Neuronal stem cell (in vitro differentiated cells): ENCODE data around the gene TBPL2.

Source experiments
- DNase-seq: peaks from one replicate; pipeline ENCODE4 v3.0.0-alpha.2; 2013; ENCODE audit warnings: low spot score
- H2AFZ ChIP-seq: one replicate; pipeline ENCODE4 v1.6.1; 2013; ENCODE audit warnings: mild to moderate bottlenecking, low read length, inconsistent platforms
- H2AK5ac ChIP-seq: 2 replicates; pipeline ENCODE4 v1.6.1; 2013; ENCODE audit warnings: low read depth, mild to moderate bottlenecking, inconsistent platforms, low read length, moderate library complexity, mixed read lengths
- H2BK120ac ChIP-seq: 2 replicates; pipeline ENCODE4 v1.6.1; 2013; ENCODE audit warnings: low read depth, mild to moderate bottlenecking, inconsistent platforms, low read length, moderate library complexity, mixed read lengths
- H2BK12ac ChIP-seq: one replicate; pipeline ENCODE4 v1.6.1; 2013; ENCODE audit warnings: low read length, inconsistent platforms
- H2BK15ac ChIP-seq: 2 replicates; pipeline ENCODE4 v1.6.1; 2013; ENCODE audit warnings: mild to moderate bottlenecking, low read length, inconsistent platforms, mixed read lengths
- H2BK5ac ChIP-seq: one replicate; pipeline ENCODE4 v1.6.1; 2013; ENCODE audit warnings: inconsistent platforms, mild to moderate bottlenecking, low read length, moderate library complexity
- H3K14ac ChIP-seq: one replicate; pipeline ENCODE4 v1.6.1; 2013; ENCODE audit warnings: low read length, inconsistent platforms
- H3K18ac ChIP-seq: 2 replicates; pipeline ENCODE4 v1.6.1; 2013; ENCODE audit warnings: low read length, inconsistent platforms
- H3K23ac ChIP-seq: 2 replicates; pipeline ENCODE4 v1.6.1; 2013; ENCODE audit warnings: low read depth, mild to moderate bottlenecking, mixed read lengths, low read length, inconsistent platforms; ENCODE audit not compliant: poor library complexity
- H3K27ac ChIP-seq: replicated peaks from 3 replicates; pipeline ENCODE4 v1.5.1; 2013; ENCODE audit warnings: low read length, inconsistent platforms
- H3K27me3 ChIP-seq, 3 experiments: 2 replicates each; pipeline ENCODE4 v1.6.1; 2013; ENCODE audit warnings: low read length in 3 of 3, mild to moderate bottlenecking in 2 of 3, inconsistent platforms in 1 of 3, low read depth in 1 of 3, mixed read lengths in 1 of 3, moderate library complexity in 1 of 3; ENCODE audit not compliant: control insufficient read depth in 3 of 3, insufficient read depth in 3 of 3
- H3K36me3 ChIP-seq, 2 donors: replicated peaks in 1 of 2; 2 replicates each; pipeline ENCODE4 v1.6.1; 2013; ENCODE audit warnings: low read length in 2 of 2; ENCODE audit not compliant: control insufficient read depth in 2 of 2, insufficient read depth in 2 of 2
- H3K4ac ChIP-seq: 2 replicates; pipeline ENCODE4 v1.6.1; 2013; ENCODE audit warnings: inconsistent platforms, mild to moderate bottlenecking, low read length, moderate library complexity
- H3K4me1 ChIP-seq, 2 donors: 1 replicate in 1 of 2; 2 replicates in 1 of 2; pipeline ENCODE4 v1.6.1; 2013; ENCODE audit warnings: low read length in 2 of 2, low read depth in 1 of 2; ENCODE audit not compliant: control insufficient read depth in 2 of 2, insufficient read depth in 1 of 2
- H3K4me2 ChIP-seq: one replicate; pipeline ENCODE4 v1.6.1; 2013; ENCODE audit warnings: mild to moderate bottlenecking, low read length, inconsistent platforms; ENCODE audit not compliant: insufficient read depth, poor library complexity, severe bottlenecking
- H3K4me3 ChIP-seq, 2 donors: 2 replicates each; pipeline ENCODE4 v1.5.1; 2013; ENCODE audit warnings: low read length in 2 of 2, mild to moderate bottlenecking in 2 of 2, inconsistent platforms in 1 of 2, moderate library complexity in 1 of 2
- H3K79me1 ChIP-seq: one replicate; pipeline ENCODE4 v1.6.1; 2013; ENCODE audit warnings: low read depth, mild to moderate bottlenecking, inconsistent platforms, low read length, moderate library complexity
- H3K9ac ChIP-seq: one replicate; pipeline ENCODE4 v1.6.1; 2013; ENCODE audit warnings: mild to moderate bottlenecking, low read depth, low read length, inconsistent platforms; ENCODE audit not compliant: poor library complexity
- H3K9me3 ChIP-seq, 2 donors: replicated peaks in 1 of 2; 2 replicates each; pipeline versions ENCODE3 to v1.6.1; 2013; ENCODE audit warnings: low read length in 2 of 2, mild to moderate bottlenecking in 2 of 2, inconsistent platforms in 1 of 2, low read depth in 1 of 2, mixed read lengths in 1 of 2, moderate library complexity in 1 of 2; ENCODE audit not compliant: control insufficient read depth in 2 of 2, insufficient read depth in 1 of 2
- H4K8ac ChIP-seq: one replicate; pipeline ENCODE4 v1.6.1; 2013; ENCODE audit warnings: low read depth, mild to moderate bottlenecking, inconsistent platforms, low read length, moderate library complexity
- H4K91ac ChIP-seq: one replicate; pipeline ENCODE4 v1.6.1; 2013; ENCODE audit warnings: low read length, low read depth, mild to moderate bottlenecking, inconsistent platforms; ENCODE audit not compliant: poor library complexity
- WGBS, 2 donors: extraction: QIAGEN DNeasy Blood & Tissue Kit; methylation state at CpG; one replicate each; pipeline ENCODE4 v1.1.7; 2013; ENCODE audit warnings: missing lambda C conversion rate in 2 of 2, mixed read lengths in 1 of 2; ENCODE audit not compliant: insufficient read length in 2 of 2, insufficient replicate concordance in 1 of 2; ENCODE audit errors: extremely low coverage in 2 of 2; 5-methylcytosine and 5-hydroxymethylcytosine counted together

Gene TBPL2

DNA sequence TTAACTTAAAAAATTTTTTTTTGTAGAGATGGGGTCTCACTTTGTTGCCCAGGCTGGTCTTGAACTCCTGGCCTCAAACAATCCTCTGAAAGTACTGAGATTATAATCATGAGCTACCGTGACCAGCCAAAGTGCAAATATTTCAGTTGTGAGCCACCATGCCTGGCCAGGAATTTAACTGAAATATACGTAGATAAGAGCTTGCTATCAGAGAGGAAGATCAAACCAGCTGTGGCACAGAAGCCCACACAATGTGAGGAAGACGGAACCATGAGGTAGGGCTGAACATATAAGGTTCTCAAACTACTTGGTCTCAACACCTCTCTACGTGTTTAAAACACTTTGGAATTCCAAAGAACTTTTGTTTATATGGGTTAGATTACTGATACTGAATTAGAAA lies 57.9 kb downstream of the TBPL2 start:
- Histone ChIP-seq H2BK15ac (no peak overlapping the region), H2BK120ac (no peak overlapping the region), H3K23ac (no peak overlapping the region), H2BK5ac (no peak overlapping the region), H3K9me3 (no peaks in the 10 kb centered on the region), H2AK5ac (no peak overlapping the region), H2BK12ac (no peak overlapping the region), H3K79me1 (no peaks in the 10 kb centered on the region), H4K91ac (no peak overlapping the region), H3K4me1 (no peaks in the 10 kb centered on the region), H3K27ac (no peak overlapping the region), H3K18ac (no peak overlapping the region), H3K4me2 (no peak overlapping the region), H3K4me3 (no peak overlapping the region), H3K4ac (no peak overlapping the region), H3K9ac (no peak overlapping the region), H3K36me3 (peaks cover 18 to 82% of the 10 kb centered on the region in 2 donors), H3K14ac (no peak overlapping the region), H2AFZ (no peak overlapping the region), H4K8ac (no peak overlapping the region), H3K27me3 (no peaks in the 10 kb centered on the region)
- no CpG with 5 or more reads among the region's 4 CpGs for WGBS, 2 donors
- no peak for DNase-seq

DNA sequence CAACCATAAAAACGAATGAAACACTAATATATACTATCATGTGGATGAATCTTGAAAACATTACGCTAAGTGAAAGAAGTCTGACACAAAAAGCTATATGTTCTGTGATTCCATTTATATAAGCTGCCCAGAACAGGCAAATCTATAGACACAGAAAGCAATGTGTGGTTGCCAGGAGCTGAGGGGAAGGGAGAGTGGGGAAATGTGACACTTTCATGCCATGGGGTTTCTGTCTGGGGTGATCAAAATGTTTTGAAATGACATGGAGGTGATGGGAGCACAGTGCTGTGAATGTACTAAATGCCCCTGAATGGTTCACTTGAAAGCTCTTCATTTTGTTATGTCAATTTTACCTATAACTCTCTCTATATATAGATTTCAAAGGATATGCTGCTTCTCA lies 58.9 kb downstream of the TBPL2 start:
- no peak overlapping the region for H2BK12ac ChIP-seq
- no peaks in the 10 kb centered on the region for H3K79me1 ChIP-seq
- H3K4ac ChIP-seq: no peak overlapping the region
- no CpG with 5 or more reads among the region's 2 CpGs for WGBS, 2 donors
- no peaks in the 10 kb centered on the region for H3K27me3 ChIP-seq
- H3K14ac ChIP-seq: no peak overlapping the region
- no peak overlapping the region for H4K91ac ChIP-seq
- DNase-seq: no peak
- H3K36me3 ChIP-seq: peaks cover 20 to 86% of the 10 kb centered on the region in 2 donors
- no peak overlapping the region for H2AFZ ChIP-seq
- no peak overlapping the region for H3K23ac ChIP-seq
- no peak overlapping the region for H3K18ac ChIP-seq
- H3K9me3 ChIP-seq: no peaks in the 10 kb centered on the region
- no peak overlapping the region for H3K4me3 ChIP-seq
- H2BK5ac ChIP-seq: no peak overlapping the region
- no peak overlapping the region for H2BK15ac ChIP-seq
- H4K8ac ChIP-seq: no peak overlapping the region
- H3K4me2 ChIP-seq: no peak overlapping the region
- no peak overlapping the region for H2BK120ac ChIP-seq
- H3K9ac ChIP-seq: no peak overlapping the region
- no peaks in the 10 kb centered on the region for H3K4me1 ChIP-seq
- H3K27ac ChIP-seq: no peak overlapping the region
- no peak overlapping the region for H2AK5ac ChIP-seq

DNA sequence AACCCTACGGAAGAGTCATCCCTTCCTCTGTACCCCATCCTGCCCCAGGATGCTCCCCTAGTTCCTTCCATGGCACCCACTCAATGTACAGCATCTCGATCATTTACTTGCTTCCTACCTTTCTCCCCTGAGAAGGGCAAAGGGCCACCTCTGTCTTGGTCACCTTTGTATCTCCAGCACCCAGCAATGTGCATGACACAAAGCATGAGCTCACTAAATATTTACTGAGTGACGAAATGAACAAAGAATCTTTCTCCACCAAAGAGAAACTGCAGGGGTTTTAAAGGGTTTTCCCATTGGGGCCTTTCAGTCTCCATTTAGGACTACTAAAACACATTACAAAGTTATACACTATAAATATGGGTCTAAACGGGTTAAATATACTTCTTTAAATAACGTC lies 59.4 kb downstream of the TBPL2 start:
- Histone ChIP-seq H3K4me2 (no peak overlapping the region), H2AK5ac (no peak overlapping the region), H4K91ac (no peak overlapping the region), H3K14ac (no peak overlapping the region), H3K27ac (no peak overlapping the region), H3K79me1 (no peaks in the 10 kb centered on the region), H2BK120ac (no peak overlapping the region), H3K23ac (no peak overlapping the region), H3K9ac (no peak overlapping the region), H2BK5ac (no peak overlapping the region), H3K18ac (no peak overlapping the region), H4K8ac (no peak overlapping the region), H3K36me3 (peaks cover 18 to 86% of the 10 kb centered on the region in 2 donors), H2BK12ac (no peak overlapping the region), H3K4me1 (no peaks in the 10 kb centered on the region), H3K9me3 (no peaks in the 10 kb centered on the region), H3K4me3 (no peak overlapping the region), H2BK15ac (no peak overlapping the region), H3K4ac (no peak overlapping the region), H3K27me3 (no peaks in the 10 kb centered on the region), H2AFZ (no peak overlapping the region)
- WGBS, 2 donors: no CpG with 5 or more reads among the region's 5 CpGs
- no peak for DNase-seq

DNA sequence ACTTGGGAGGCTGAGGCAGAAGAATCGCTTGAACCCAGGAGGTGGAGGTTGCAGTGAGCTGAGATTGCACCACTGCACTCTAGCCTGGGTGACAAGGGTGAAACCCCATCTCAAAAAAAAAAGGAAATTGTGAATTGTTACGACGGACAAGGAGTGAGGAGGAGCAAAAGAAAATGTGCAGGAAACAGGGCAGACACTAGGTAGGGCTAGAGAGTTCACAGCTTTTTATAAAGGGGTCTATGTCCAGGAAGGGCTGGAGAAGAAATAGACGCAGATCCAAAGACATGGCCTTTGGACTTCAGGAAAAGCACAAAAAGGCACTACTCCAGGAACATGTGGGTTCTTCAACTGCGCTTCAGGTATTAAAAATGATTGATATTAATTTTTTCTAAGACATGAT lies 63.2 kb downstream of the TBPL2 start:
- no CpG with 5 or more reads among the region's 5 CpGs for WGBS, 2 donors
- Histone ChIP-seq H3K27ac (no peak overlapping the region), H2BK12ac (no peak overlapping the region), H2AFZ (no peak overlapping the region), H2BK120ac (no peak overlapping the region), H4K8ac (no peak overlapping the region), H3K9ac (no peak overlapping the region), H3K23ac (no peak overlapping the region), H3K18ac (no peak overlapping the region), H3K14ac (no peak overlapping the region), H3K9me3 (no peaks in the 10 kb centered on the region), H2BK15ac (no peak overlapping the region), H3K4me2 (no peak overlapping the region), H3K27me3 (no peaks in the 10 kb centered on the region), H3K4ac (no peak overlapping the region), H3K79me1 (no peaks in the 10 kb centered on the region), H3K4me3 (no peak overlapping the region), H3K4me1 (no peaks in the 10 kb centered on the region), H2BK5ac (no peak overlapping the region), H3K36me3 (peaks cover 13 to 87% of the 10 kb centered on the region in 2 donors), H4K91ac (no peak overlapping the region), H2AK5ac (no peak overlapping the region)
- DNase-seq: no peak
